Measurements from ENCODE around the gene UMODL1.
"Not testable (repeated sequence)": the region's sequence is repeated elsewhere in the genome, so short reads cannot be mapped to it uniquely, and the experiment has no call there.

The UMODL1 gene

DNA sequence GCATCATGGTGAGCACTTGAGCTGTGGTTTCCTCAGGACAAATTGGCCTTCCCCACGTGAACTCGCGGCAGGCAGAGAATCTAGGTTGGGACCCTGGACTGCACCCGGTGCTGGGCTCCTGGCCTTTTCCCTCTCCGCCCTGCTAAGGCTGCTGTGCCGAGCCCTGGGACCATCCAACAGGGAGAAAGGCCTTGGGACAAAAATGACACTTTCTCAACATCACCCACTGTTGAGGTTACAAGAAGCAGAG, 9.2 kb upstream of the UMODL1 start:
- no peak for DNase-seq

DNA sequence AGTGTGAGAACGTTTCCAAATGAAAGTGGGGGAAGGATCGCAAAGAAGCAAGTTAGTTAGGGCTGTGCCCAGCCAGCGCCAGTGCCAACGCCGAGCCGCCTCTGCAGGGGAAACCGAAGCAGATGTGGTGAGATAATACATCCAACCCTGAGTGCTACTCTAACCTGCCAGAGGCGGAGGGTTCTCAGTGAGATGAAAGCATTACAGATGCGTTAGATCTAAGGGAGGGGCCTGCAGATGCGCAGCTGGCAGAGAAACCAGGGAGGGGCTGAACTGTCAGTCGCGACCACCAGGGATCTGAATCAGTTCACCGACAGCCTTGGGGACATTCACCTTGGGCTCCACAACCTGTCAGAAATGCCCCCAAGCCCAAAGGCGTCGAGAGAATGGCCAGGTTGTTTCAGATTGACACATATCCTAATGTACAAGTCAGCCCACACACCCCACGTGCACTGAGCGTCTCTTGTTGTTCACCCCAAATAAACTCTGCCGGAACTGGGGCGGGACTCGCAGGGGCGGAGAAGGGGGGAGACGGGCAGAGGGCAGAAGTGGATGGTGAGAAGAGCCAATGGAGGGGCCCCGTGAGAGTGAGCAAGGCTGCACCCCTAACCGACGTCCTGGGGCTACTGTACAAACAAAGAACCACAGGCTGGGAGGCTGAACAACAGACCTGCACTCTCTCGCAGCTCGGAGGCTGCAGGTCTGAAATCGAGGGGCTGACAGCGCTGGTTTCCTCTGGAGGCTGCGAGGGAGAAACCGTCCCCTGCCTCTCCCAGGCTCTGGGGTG, 8.7 kb upstream of the UMODL1 start:
- DNase-seq, result peak; percentile 68

DNA sequence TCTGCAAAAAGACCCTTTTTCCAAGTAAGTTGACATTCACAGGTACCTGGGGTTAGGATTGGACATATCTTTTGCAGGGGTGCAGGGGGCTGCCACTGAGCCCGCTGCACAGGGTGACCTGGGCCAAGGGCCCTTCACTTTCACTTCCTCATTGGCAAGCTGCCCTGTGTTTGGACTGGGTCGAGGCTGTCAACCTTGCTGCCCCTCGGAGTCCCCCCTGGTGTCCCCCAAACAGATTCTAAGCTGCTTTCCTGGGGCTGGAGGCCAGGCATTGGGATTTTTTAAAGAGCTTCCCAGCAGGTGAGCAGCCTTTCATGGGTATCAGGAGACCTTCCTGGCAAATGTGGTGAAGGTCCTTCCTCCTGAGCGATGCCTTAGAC, 7.9 kb upstream of the UMODL1 start:
- DNase-seq, result peak; percentile 86

DNA sequence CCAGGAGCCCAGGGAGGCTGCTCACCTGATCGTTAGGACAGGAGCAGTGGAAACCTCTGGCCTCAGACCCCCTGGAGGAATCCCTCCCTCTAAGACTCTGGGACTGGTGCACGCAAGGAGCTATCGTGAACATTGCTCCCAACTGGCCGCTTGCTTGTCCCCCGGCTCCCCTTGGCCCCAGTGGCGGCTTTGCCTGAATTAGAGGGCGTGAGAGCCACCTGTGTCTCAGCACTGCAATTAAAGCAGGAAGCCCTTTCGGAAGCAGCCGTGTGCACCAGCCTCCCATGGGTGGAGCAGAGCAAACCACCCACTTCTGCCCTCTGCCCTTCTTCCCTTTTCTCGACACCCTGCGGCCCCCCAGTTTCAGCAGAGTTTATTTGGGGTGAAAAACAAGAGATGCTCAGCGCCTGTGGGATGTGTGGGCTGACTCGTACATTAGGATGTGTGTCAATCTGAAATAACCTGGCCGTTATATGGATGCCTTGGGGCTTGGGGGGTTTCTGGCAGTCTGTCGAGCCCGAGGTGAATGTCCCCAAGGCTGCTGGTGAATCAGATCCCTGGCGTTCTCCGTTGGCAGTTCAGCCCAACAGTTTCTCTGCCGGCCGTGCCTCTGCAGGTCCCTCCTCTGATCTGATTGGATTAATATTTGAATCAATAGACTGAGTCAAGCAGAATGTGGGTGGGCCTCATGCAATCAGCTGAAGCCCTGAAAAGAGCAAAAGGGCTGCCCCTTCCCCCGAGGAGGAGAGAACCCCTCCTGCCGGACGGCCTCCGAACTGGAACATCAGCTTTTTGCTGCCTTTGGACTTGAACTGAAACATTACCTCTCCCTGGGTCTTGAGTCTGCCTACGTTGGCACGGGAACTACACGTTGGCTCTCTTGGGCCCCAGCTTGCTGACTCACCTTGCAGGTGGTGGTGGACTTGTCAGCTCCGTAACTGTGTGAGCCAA, 7.3 kb upstream of the UMODL1 start:
- peak; percentile 62 for DNase-seq

DNA sequence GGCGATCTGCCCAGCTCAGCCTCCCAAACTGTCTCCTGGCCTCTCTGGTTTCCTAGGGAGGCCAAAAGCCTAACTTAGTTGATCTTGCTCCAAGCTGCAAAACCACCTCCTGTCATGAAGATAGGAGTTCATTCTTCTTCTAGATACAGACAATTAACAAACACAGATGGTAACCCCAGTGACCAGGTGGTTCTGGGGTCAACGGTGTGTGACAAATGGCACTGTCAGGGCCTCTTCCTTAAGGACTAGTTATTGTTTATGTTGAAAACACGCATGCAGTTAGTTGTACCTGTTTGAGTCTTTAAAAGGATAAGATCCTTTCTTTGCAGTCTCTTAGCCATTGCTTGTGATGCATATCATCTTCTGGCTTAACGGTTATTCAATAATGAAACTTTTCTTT, 4.6 kb upstream of the UMODL1 start:
- no peak for DNase-seq

DNA sequence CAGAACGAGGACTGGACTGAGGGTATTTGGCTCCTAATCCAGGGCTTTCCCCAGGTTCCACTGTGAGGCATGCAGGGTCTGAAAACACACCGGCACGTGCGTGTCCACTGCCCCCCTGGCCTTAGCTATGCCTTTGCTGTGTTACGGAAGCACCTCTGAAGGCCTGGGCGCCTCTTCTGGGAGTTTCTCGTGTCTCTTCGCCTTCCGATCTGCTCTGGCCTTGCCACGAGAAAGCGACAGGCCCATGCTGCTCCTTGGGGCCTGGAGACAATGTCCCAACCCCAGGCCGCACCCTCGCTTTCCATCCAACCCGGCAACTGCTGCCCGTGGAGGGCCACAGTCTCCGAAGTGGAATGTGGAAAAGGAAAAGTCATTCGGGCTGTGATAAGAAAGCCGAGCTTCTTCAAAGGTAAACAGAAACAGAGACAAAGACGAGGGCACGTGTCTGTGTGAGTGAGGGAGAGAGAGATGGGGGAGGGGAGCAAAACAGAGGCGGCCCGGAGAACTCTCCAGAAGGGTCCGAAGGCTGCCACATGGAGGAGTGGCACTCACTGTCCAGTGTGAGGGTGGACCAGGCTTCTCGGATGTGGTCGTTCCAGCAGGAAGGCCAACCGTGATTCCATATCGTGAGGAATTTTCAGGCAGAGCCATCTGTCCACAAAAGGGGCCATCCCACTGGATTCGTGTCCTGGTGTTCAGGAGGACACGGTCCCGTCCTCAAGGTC, 3.4 kb upstream of the UMODL1 start:
- no peak for DNase-seq

DNA sequence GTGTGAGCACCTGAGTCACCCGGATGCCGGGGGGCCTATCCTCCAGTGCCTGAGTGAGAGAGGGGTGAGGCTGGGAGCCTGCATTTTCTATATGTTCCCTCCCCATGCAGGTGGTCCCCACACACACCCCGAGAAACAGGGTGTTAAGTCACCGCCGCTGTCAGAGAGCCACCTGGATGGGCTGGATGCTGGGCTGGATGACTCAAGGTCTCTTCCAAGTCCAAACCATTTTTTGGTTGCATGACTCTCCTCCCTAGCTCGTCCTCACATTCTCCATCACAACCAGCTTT, 2.9 kb upstream of the UMODL1 start:
- no peak for DNase-seq

DNA sequence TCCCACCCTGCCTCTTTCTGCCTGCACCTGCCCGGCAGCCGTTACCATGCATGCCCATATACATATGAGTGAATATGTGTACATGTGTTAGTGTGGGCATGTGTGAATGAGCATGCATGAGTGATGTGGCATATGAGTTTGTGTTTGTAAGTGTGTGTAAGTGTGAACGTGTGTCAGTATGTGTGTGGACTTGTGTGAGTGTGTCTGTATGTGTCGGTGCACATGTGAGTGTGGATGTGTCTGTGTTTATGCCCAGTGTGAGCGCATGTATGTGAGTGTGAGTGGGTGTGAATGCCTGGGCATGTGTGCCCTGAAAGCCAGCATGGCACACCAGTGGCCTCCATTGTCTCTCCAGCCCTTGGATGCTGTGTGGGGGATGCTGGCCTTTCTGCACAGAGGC, 2.5 kb upstream of the UMODL1 start:
- DNase-seq, result no peak

DNA sequence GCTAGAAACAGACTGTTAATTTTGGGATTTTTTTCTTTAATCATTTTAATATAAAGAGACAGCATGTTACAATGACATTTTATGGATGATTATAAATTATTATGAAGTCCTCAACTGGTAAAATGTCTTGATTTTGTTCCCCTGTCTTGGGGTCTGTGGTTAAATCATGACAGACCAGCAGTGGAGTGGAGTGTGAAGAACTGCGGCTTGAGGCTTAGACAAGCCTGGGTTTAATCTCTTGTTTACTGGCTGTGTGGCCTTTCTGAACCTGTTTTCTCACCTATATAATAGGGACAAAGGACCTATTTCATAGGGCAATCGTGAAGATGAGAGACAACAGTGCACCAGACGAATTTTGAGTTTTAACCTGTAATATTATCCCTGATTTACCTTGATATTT, 1.8 kb upstream of the UMODL1 start:
- DNase-seq, result no peak

DNA sequence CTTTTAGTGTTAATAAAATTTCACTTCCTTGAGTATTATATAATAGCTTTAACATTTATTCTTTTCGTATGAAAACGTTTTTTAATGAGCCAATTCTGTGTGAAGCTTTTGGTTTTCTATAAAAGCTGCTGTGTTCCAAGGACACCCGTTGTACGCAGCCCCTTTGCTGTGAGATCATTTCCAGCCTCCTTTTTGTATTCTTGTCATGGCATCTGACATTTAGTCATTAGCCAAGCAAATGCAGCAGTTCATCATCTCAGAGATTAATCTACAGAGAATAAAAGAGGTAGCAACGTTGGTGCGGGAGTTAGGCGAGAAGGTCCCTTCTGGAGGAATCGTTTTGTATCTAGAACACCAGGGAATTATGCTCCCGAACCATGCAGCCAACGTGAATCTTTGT, 1.3 kb upstream of the UMODL1 start:
- DNase-seq, result no peak

DNA sequence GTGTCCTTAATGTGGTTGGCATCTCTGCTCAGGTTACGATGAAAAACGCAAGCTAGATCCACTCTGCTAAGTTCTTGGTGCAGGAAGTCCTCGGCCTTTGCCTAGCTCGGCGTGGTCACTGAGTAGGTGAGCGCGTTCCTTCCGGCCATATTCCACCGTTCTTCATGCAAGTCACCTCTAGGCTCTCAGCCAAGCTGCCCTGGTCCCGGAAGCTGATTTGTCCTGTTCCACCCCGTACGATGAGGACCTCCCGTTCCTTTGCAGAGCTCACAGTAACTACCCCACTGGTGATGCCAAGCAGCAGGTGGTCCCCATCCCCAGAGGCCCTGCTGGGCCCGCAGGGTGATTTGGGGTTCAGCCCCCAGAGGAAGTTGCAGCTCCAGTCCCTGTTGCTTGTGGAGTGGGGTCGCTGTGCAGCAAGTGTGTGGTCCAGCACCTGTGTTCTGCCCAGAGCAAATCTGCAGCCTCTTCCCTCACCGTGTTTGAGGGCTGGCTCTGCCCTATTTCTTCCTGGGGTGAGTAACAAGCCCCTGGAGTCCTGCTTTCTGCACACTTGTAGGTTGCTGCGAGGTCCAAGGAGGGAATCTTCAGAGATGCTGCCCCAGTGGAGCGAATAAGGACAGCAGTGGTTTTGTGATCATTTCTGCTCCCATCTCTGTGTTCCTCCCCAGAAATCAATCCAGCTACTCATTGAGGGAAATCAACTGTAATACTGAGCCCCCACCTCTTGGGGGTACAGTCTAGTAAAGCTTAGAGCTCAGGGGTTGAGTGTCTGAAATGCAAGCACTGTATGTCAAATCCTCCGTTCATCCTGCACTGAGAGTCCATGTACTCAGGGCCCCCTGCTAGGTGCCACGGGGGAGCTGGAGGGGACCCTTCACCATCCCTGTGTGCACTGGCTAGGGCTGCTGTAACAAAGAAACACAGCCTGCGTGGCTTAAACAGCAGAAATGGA, 2.3 kb downstream of the UMODL1 start:
- DNase-seq, result no peak

DNA sequence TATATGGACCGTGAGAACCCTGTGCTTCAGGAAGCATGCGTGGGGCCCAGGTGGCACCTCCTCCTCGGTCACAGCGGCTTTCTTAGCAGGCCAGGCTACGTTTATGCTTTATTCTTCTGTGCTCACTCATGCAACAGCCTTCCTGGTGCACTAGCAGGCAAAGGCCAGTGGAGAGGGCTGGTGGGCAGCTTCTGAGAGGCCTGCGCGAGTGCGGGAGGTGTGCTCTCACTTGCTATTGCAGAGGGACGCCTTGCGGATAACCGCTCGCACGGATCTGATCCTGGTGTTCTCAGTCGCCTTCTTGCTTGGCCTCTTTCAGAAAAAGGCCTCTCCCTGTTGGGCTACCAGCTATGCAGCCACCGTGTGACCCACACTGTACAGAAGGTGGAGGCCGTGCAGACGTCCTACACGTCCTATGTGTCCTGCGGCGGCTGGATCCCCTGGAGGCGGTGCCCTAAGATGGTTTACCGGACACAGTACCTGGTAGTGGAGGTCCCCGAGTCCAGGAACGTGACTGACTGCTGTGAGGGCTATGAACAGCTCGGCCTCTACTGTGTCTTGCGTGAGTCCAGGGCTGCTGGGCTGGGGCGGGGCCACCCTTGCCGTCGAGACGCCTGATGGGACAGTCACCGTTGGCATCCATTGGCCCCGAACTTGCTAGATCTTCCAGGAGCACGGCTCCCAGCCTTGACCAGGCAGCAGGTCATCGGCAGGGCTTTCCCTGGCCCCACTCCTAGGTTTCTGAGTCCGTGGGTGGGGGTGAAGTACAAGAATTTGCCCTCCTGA, 4.8 kb downstream of the UMODL1 start:
- no peak for DNase-seq

DNA sequence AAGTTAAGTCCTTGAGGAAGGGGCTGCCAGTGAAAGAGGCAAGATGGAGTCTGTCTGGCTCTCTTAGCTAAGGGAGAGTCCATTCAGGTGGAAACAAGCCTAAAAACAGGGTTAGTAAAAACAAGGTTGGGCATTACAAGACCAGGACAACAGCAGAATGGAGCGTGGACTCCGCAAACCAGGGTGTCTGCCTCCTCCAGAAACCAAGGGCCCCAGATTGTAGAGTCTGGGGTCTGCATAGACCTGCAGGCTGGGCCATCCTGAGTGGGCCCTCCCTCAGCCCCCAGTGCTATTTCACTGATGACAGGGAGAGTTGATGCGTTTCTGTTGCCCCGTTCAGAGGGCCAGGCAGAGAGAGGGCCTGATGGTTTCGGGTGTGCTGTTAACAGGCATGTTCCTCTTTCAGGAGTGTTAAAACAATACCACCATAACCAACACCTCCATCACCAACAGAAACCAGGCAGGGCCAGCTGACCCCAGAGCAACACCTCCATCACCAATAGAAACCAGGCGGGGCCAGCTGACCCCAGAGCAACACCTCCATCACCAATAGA, 6.6 kb downstream of the UMODL1 start:
- not testable (repeated sequence) for DNase-seq

DNA sequence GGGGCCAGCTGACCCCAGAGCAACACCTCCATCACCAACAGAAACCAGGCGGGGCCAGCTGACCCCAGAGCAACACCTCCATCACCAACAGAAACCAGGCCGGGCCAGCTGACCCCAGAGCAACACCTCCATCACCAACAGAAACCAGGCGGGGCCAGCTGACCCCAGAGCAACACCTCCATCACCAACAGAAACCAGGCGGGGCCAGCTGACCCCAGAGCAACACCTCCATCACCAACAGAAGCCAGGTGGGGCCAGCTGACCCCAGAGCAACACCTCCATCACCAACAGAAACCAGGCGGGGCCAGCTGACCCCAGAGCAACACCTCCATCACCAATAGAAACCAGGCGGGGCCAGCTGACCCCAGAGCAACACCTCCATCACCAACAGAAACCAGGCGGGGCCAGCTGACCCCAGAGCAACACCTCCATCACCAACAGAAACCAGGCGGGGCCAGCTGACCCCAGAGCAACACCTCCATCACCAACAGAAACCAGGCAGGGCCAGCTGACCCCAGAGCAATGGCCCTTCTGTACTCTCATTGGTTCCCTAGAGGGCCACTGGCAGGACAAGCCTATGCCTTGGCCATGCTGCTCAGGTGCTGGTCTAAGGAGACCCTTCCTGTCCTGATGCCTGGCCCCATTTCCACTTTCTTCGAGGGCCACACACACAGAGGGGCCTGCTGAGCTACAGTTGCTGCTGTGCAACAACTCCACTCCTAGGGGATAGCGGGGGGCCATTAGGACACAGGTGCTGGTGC, 7.3 kb downstream of the UMODL1 start:
- not testable (repeated sequence) for DNase-seq

DNA sequence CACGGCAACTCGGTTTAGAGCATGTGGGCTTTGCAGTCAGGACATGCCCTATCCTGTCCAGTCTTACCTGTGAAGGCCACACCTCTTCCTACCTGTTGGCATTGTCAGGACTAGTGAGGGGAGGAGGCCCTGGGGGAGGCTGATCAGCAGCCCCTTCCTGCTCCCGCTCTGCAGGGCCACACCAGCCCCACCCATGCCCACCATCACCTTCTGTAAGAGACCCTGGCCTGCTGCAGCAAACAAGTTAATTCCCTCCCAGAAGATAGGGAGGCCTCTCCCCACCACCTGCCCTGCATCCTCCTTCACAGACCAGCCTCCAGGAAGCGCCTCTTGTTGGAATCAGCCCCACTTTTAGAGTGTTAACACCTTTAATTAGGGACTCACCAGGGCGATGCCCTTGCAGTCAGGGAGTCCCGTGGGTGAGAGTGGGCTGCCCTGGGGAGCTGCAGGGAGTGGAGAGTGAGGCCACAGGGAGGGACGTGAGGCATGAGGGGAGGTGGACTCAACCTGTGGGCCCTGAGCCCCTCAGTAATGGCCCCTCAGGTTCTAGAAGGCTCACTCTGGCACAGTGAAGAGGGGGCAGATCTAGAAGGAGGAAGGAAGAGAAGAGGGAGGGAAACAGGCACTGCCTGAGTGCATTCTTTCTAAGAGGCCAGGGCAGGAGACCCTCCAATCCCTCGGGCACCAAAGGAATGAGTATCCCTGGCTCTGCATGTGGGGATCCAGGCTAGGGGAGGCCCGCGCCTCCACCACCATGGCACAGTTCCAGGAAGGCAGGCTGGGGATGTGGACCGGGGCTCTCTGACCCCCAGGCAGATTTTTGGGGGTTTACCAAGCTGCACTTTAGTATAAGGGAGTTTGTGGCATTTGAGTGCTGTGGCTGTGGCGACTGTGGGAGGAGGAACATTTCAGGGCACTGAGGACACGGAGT, 8.2 kb downstream of the UMODL1 start:
- DNase-seq, result no peak

DNA sequence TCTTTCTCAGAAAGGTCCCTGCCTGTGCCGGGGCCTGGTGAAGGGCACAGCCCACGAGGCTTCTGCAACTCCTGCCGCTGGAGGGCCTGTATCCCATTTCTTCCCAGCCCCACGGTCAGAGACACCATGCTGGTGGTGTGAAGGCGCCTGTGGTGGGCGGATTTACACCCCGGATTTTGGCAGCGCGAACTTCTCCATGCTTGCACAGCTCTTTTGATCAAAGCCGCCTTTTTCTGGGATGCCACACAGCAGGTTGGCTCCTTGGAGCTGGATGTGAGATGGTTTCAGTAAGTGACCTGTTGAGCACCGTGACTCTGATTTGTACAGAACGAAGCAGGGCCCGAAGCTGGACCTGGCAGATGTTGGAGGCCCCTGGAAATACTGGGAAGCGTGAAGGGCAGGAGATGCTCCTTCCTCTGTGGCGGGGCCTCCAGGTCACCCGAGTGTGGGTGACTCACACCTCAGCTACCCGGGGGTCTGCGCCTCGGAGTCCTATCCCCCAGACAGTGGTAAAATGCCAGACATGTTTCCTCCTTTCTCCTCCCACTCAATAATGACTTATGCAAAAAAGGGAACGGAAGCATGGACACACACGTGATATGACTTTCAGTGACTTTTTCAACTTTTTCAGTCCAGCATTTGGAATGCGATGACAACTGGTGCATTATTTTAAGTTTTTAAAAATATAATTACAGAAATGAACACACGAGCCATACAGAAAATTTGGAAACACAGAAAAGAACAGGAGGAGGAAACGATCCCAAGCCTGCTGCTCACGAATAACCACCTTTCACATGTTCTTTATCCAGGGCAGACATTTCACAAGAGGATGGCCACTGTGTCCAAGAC, 9.0 kb downstream of the UMODL1 start:
- DNase-seq, result no peak

DNA sequence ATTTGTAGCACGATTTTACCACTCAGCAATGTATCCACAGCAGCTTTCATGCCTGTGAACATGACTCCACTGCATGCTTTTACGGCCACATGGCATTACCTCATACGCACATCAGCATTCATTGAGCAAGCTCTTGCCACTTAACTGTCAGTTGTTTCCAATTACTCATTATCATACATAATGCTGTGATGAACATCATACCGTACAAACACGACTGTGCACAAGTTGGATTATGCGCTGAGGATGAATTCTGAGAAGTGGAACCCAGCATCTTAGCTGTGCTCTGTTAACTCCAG, 9.6 kb downstream of the UMODL1 start:
- DNase-seq, result no peak

DNA sequence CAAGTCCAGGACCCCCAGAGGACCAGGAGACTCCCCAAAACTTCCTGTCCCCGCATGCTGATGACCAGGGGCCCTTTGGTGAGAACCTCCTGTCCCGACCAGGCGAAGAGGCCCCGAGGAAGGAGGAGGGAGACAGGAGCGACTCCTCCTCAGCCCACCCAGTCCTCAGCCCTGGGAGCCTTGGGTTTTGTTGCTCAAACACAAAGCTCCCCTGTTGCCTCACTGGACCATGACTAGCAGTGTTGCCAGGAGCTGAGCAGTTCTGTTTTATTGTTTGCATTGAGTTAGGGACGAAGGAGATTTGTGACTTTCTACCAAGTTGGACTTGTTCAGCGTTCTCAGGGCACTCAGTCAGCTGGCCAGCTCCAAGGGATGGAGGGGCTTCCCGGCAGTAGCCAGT, 10.0 kb downstream of the UMODL1 start:
- DNase-seq, result no peak

DNA sequence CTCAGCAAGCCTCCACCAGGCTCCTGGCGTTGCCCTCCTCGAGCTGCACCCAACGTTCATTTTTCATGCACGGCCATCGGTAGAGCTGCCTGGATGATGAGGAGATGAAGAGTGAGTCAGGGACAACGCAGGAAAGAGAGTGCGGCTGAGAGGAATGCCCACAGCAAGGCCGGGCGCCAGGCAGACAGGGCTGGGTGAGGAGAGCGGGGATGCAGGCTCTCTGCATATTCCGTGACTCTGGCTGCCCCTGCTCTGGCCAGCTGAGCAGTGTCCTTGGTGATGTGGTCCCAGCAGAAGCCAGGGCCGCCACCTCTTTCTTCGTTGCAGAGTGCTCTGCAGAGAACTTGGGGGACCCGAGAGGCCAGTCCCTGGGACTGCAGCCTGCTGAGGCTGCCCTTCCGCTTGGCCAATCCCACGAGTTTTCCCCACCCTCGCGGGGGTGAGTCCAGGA, 10.8 kb downstream of the UMODL1 start:
- DNase-seq, result no peak

Data from NCI-H1092 treated with DMSO at 0.1 percent for 48 hours (cell line).